HepG2 (cell line): ENCODE data around the gene PIN4. TPM values are rescaled to one million over a fixed set of nuclear protein-coding genes. Genes with fewer than 3 reads are reported as not detected.
A peak's percentile ranks its signal among the peaks of the same experiment; 100 is the strongest.

Source experiments
- ATAC-seq: fragments of 200-7000 bp; cut with Tn5 transposase; 3 replicates; pipeline ENCODE4 v1.9.1; 2020; ENCODE audit warnings: mild to moderate bottlenecking, moderate library complexity
- BruUV-seq: library from RNA; stranded (reverse); fragments of 400-500 nt; replicated peaks from 2 replicates; lab custom pipeline; 2021; lab: Mats Ljungman, UMichigan
- CTCF ChIA-PET: fragments of 300-600 bp; formaldehyde crosslinking; extraction: SDS; loops from one replicate; lab custom pipeline; 2021; ENCODE audit warnings: low total read pairs, inconsistent platforms, low intra/inter-chr PET ratio; lab: Yijun Ruan, JAX
- POLR2A ChIA-PET: fragments of 350-600 bp; sonication (Branson Sonifier 250); formaldehyde crosslinking; loops from one replicate; lab custom pipeline; 2020; ENCODE audit warnings: antibody characterized with exemption, inconsistent platforms; lab: Yijun Ruan, JAX
- DNase-seq: peaks from one replicate; pipeline ENCODE4 v3.0.0-alpha.2; 2015; ENCODE audit warnings: low spot score
- FAIRE-seq: peaks from 3 replicates; lab custom pipeline; 2011; peaks lifted over from hg19 to GRCh38; lab: Jason Lieb, UNC
- H2AFZ ChIP-seq: one replicate; pipeline ENCODE4 v1.6.1; 2011; ENCODE audit warnings: low read length, inconsistent platforms
- H3K27ac ChIP-seq: fragments of 300-600 bp; 3 replicates; pipeline ENCODE4 v1.8.0; 2011; ENCODE audit warnings: mixed run types, mild to moderate bottlenecking, mixed read lengths, low read length, inconsistent platforms; ENCODE audit not compliant: insufficient read depth; ENCODE audit errors: extremely low read length
- H3K27me3 ChIP-seq, 2 experiments: fragments of 200-600 bp in 1 of 2; 2 replicates in 1 of 2; 3 replicates in 1 of 2; pipeline versions ENCODE4 v1.6.0 to v1.8.0; 2011; ENCODE audit warnings: low read length in 2 of 2, mild to moderate bottlenecking in 2 of 2, moderate library complexity in 2 of 2, inconsistent platforms in 1 of 2; ENCODE audit not compliant: insufficient read depth in 2 of 2, control insufficient read depth in 1 of 2
- H3K36me3 ChIP-seq, 2 experiments: fragments of 200-600 bp in 1 of 2; replicated peaks in 1 of 2; 2 replicates in 1 of 2; 3 replicates in 1 of 2; pipeline versions ENCODE4 v1.5.1 to v1.8.0; 2011; ENCODE audit warnings: low read length in 2 of 2, inconsistent platforms in 1 of 2; ENCODE audit not compliant: insufficient read depth in 2 of 2, control insufficient read depth in 1 of 2
- H3K4me1 ChIP-seq: 2 replicates; pipeline ENCODE4 v1.5.1; 2012; ENCODE audit warnings: low read length, inconsistent platforms; ENCODE audit not compliant: insufficient read depth
- H3K4me2 ChIP-seq: 2 replicates; pipeline ENCODE4 v1.6.0; 2011; ENCODE audit warnings: low read depth, low read length, inconsistent platforms
- H3K4me3 ChIP-seq, 3 experiments: fragments of 200-600 bp in 1 of 3; sonication (generic), shearing (Covaris generic) in 1 of 3; replicated peaks in 1 of 3; 2 replicates each; pipeline ENCODE4 v1.5.1; 2011 to 2016; ENCODE audit warnings: low read length in 3 of 3, inconsistent platforms in 2 of 3, low read depth in 2 of 3, mild to moderate bottlenecking in 2 of 3, control low read depth in 1 of 3, mixed read lengths in 1 of 3; ENCODE audit not compliant: insufficient read depth in 1 of 3
- H3K79me2 ChIP-seq: one replicate; pipeline ENCODE4 v1.6.1; 2011; ENCODE audit warnings: low read length, inconsistent platforms; ENCODE audit not compliant: insufficient read depth
- H3K9ac ChIP-seq: 2 replicates; pipeline ENCODE4 v1.6.0; 2011; ENCODE audit warnings: mild to moderate bottlenecking, low read depth, low read length, inconsistent platforms; ENCODE audit not compliant: insufficient read depth
- H3K9me3 ChIP-seq: 2 replicates; pipeline ENCODE4 v1.5.1; 2012; ENCODE audit warnings: mild to moderate bottlenecking, low read length
- H4K20me1 ChIP-seq: 2 replicates; pipeline ENCODE4 v1.6.0; 2011; ENCODE audit warnings: inconsistent platforms, mild to moderate bottlenecking, low read length, moderate library complexity; ENCODE audit not compliant: insufficient read depth
- GTF2F1 ChIP-seq: fragments of 150-350 bp; IDR thresholded peaks from 2 replicates; pipeline ENCODE4 v1.6.1; 2014; ENCODE audit warnings: low read length
- SMAD3 ChIP-seq: sonication (generic); formaldehyde crosslinking; IDR thresholded peaks from 2 replicates; pipeline ENCODE4 v1.4.0; 2020; ENCODE audit warnings: missing genetic modification reagents
- ZBTB7A ChIP-seq: sonication (generic); formaldehyde crosslinking; IDR thresholded peaks from 2 replicates; pipeline ENCODE4 v1.8.0; 2022; ENCODE audit warnings: mild to moderate bottlenecking, missing genetic modification reagents
- ZNF678 ChIP-seq: sonication (generic); formaldehyde crosslinking; IDR thresholded peaks from 2 replicates; pipeline ENCODE4 v1.4.0; 2020; ENCODE audit warnings: mild to moderate bottlenecking, missing genetic modification reagents
- WGBS: methylation state at CpG from one replicate; pipeline ENCODE4 v1.1.6; 2017; ENCODE audit warnings: low lambda C conversion rate; 5-methylcytosine and 5-hydroxymethylcytosine counted together
- in situ Hi-C: cut with HindIII; loops from 2 replicates; pipeline ENCODE4 v1.10.0; 2017; ENCODE audit warnings: low pct_unique_long_range_greater_than_20kb; ENCODE audit not compliant: extremely low pct_ligation_motif_present
- intact Hi-C: fragments of 100-400 bp; cut with micrococcal nuclease; formaldehyde crosslinking; loops from one replicate; pipeline ENCODE4 v1.10.0; 2022; ENCODE audit not compliant: unreplicated experiment
- polyA plus RNA-seq, 8 experiments: library from polyadenylated mRNA; depleted of rRNA in 3 of 8; stranded (reverse) in 7 of 8; unstranded in 1 of 8; fragments of >200 nt; fragmentation: Illumina TruSeq in 4 of 8; extraction: Trizol in 4 of 8; gene quantifications; 2 replicates each; pipeline versions ENCODE4 v1.2.1 to v1.2.3, GENCODE V29; 2011 to 2016; ENCODE audit warnings: low read depth in 4 of 8, missing spikeins in 1 of 8, mixed read lengths in 1 of 8; ENCODE audit not compliant: insufficient read depth in 1 of 8
- total RNA-seq, 5 experiments: library from RNA; depleted of rRNA; stranded (reverse); fragments of >200 nt; fragmentation: Illumina TruSeq; extraction: Trizol; gene quantifications; 2 replicates each; pipeline ENCODE4 v1.2.3, GENCODE V29; 2016; ENCODE audit warnings: low read depth in 1 of 5
- TF ChIP-seq, protein P1 (sequence below): sonication (generic); formaldehyde crosslinking; IDR thresholded peaks from 2 replicates; pipeline ENCODE4 v1.5.0; 2020; ENCODE audit warnings: mild to moderate bottlenecking, missing genetic modification reagents, borderline replicate concordance
- TF ChIP-seq, protein P2 (sequence below): sonication (generic); formaldehyde crosslinking; conservative IDR thresholded peaks from 2 replicates; pipeline ENCODE4 v1.4.0; 2020; ENCODE audit warnings: missing genetic modification reagents
- TF ChIP-seq, protein P3 (sequence below): sonication (generic); formaldehyde crosslinking; IDR thresholded peaks from 2 replicates; pipeline ENCODE4 v1.4.0; 2020; ENCODE audit warnings: missing genetic modification reagents
- TF ChIP-seq, protein P4 (sequence below): fragments of 450-650 bp; IDR thresholded peaks from 2 replicates; pipeline ENCODE4 v1.6.1; 2017; ENCODE audit warnings: mild to moderate bottlenecking

PIN4 gene
- total and polyA plus RNA-seq, 2 of the 13 experiments (the other 11 are each of a cell fraction or from before 2014, with no cell fraction given): 12.6 to 29.5 TPM

DNA sequence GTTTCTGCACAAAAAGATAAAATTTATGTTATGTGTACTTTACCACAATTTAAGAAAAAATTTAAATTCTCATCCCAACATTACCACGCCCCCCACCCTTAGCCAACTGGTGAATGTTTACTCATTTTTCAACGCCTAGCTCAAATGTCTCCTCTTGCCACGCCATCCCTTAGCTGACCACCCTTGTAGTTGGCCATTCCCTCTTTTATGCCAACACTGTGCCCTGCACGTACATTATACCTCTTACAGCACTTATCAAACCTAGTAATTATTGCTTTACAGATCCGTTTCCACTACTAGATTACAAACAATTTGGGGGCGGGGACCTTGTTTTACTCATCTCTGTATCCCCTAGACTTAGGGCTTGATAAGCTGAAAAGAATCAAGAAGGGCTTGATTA lies 56.6 kb downstream of the PIN4 start:
- in situ Hi-C loops (no loop called here), intact Hi-C loops (loop anchor here (10.0 kb wide), 1 partner anchor 53 kb away; the partner anchor contains the start of gene PIN4)
- CTCF ChIA-PET: no interaction called here
- WGBS: 21% methylated on average over 6 of the region's 6 CpGs
- peak overlapping the region; percentile 63 for H3K4me2 ChIP-seq
- no TSS peak for BruUV-seq
- no peak for ATAC-seq
- H3K9me3 ChIP-seq: no peaks in the 10 kb centered on the region
- H3K4me1 ChIP-seq: no peaks in the 10 kb centered on the region
- POLR2A ChIA-PET: interaction anchor here (0.7 to 1.0 kb wide), 3 partner anchors 9 to 57 kb away, joined by 3 to 4 read pairs (median 4); partner anchors contain the start of genes PIN4 and RPS4X
- peak overlapping the region; percentile 60 to 71 (median 60) for H3K4me3 ChIP-seq
- H3K27ac ChIP-seq: peak overlapping the region; percentile 65
- no peaks in the 10 kb centered on the region for H4K20me1 ChIP-seq
- DNase-seq: no peak
- TF ChIP-seq ZBTB7A (CRISPR knock-in tag) (no peak), ZNF678 (CRISPR knock-in tag) (no peak), SMAD3 (CRISPR knock-in tag) (no peak), GTF2F1 (no peak)
- TF ChIP-seq, protein P1, sequence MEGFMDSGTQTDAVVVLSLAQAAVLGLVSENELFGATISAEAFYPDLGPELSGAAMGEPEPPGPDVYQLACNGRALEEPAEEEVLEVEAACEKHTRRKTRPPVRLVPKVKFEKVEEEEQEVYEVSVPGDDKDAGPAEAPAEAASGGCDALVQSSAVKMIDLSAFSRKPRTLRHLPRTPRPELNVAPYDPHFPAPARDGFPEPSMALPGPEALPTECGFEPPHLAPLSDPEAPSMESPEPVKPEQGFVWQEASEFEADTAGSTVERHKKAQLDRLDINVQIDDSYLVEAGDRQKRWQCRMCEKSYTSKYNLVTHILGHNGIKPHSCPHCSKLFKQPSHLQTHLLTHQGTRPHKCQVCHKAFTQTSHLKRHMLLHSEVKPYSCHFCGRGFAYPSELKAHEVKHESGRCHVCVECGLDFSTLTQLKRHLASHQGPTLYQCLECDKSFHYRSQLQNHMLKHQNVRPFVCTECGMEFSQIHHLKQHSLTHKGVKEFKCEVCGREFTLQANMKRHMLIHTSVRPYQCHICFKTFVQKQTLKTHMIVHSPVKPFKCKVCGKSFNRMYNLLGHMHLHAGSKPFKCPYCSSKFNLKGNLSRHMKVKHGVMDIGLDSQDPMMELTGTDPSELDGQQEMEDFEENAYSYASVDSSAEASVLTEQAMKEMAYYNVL (CRISPR knock-in tag): no peak
- TF ChIP-seq, protein P2, sequence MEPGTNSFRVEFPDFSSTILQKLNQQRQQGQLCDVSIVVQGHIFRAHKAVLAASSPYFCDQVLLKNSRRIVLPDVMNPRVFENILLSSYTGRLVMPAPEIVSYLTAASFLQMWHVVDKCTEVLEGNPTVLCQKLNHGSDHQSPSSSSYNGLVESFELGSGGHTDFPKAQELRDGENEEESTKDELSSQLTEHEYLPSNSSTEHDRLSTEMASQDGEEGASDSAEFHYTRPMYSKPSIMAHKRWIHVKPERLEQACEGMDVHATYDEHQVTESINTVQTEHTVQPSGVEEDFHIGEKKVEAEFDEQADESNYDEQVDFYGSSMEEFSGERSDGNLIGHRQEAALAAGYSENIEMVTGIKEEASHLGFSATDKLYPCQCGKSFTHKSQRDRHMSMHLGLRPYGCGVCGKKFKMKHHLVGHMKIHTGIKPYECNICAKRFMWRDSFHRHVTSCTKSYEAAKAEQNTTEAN: no peak
- TF ChIP-seq, protein P3, sequence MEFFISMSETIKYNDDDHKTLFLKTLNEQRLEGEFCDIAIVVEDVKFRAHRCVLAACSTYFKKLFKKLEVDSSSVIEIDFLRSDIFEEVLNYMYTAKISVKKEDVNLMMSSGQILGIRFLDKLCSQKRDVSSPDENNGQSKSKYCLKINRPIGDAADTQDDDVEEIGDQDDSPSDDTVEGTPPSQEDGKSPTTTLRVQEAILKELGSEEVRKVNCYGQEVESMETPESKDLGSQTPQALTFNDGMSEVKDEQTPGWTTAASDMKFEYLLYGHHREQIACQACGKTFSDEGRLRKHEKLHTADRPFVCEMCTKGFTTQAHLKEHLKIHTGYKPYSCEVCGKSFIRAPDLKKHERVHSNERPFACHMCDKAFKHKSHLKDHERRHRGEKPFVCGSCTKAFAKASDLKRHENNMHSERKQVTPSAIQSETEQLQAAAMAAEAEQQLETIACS (CRISPR knock-in tag): no peak
- TF ChIP-seq, protein P4, sequence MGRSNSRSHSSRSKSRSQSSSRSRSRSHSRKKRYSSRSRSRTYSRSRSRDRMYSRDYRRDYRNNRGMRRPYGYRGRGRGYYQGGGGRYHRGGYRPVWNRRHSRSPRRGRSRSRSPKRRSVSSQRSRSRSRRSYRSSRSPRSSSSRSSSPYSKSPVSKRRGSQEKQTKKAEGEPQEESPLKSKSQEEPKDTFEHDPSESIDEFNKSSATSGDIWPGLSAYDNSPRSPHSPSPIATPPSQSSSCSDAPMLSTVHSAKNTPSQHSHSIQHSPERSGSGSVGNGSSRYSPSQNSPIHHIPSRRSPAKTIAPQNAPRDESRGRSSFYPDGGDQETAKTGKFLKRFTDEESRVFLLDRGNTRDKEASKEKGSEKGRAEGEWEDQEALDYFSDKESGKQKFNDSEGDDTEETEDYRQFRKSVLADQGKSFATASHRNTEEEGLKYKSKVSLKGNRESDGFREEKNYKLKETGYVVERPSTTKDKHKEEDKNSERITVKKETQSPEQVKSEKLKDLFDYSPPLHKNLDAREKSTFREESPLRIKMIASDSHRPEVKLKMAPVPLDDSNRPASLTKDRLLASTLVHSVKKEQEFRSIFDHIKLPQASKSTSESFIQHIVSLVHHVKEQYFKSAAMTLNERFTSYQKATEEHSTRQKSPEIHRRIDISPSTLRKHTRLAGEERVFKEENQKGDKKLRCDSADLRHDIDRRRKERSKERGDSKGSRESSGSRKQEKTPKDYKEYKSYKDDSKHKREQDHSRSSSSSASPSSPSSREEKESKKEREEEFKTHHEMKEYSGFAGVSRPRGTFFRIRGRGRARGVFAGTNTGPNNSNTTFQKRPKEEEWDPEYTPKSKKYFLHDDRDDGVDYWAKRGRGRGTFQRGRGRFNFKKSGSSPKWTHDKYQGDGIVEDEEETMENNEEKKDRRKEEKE: no peak
- H3K27me3 ChIP-seq: no peaks in the 10 kb centered on the region
- no peaks in the 10 kb centered on the region for H3K36me3 ChIP-seq
- H2AFZ ChIP-seq: no peak overlapping the region
- no peaks in the 10 kb centered on the region for H3K79me2 ChIP-seq
- FAIRE-seq: no peak
- H3K9ac ChIP-seq: peak overlapping the region; percentile 56
